Prostate gland (tissue), 2 donors: ENCODE measurements around the gene DNAJC8.

ENCODE experiments used
- POLR2A ChIP-seq: fragments of 450-650 bp; IDR thresholded peaks from one replicate; pipeline ENCODE4 v1.6.1; 2016; ENCODE audit warnings: antibody characterized with exemption, mild to moderate bottlenecking
- POLR2AphosphoS5 ChIP-seq: sonication (generic); formaldehyde crosslinking; IDR thresholded peaks from one replicate; pipeline ENCODE4 v1.6.1; 2017; ENCODE audit warnings: antibody characterized with exemption
- TF ChIP-seq, protein P1 (sequence below), 4 experiments: fragments of 200-600 bp in 2 of 4; fragments of 450-650 bp in 2 of 4; sonication (generic) in 2 of 4; IDR thresholded peaks; 1 replicate in 3 of 4; 2 replicates in 1 of 4; pipeline ENCODE4 v1.5.1; 2016 to 2019; ENCODE audit warnings: antibody characterized with exemption in 4 of 4, mild to moderate bottlenecking in 2 of 4, moderate library complexity in 2 of 4

DNA sequence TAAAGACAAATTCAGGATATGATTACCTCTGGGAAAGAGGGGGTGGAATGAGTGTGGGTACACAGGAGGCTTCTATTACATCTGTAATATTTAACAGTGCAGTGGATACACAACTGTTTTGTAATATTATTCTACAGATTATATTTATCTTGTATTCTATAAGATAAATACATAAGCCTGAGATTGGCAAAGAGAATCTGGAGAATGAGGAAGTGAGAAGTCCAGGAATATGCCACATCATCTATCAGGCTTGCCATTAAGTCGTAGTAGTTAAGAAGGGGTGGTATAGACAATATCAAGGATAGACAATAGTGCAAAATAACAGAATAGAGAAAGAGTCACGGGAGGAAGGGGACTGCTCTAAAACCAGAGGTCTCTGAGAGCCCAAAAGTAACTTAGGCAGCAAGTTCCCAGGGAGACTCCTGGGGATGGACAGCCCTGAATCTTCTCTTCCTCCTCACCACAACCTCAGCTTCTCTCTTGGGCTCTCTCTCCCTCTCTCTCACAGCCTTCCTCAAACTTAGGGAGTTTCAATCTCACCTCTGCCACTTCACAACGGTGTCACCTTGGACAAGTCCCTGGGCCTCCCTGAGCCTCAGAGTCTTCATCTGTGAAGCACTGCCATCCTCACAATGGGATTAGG, 42.4 kb downstream of the DNAJC8 start:
- TF ChIP-seq, protein P1, sequence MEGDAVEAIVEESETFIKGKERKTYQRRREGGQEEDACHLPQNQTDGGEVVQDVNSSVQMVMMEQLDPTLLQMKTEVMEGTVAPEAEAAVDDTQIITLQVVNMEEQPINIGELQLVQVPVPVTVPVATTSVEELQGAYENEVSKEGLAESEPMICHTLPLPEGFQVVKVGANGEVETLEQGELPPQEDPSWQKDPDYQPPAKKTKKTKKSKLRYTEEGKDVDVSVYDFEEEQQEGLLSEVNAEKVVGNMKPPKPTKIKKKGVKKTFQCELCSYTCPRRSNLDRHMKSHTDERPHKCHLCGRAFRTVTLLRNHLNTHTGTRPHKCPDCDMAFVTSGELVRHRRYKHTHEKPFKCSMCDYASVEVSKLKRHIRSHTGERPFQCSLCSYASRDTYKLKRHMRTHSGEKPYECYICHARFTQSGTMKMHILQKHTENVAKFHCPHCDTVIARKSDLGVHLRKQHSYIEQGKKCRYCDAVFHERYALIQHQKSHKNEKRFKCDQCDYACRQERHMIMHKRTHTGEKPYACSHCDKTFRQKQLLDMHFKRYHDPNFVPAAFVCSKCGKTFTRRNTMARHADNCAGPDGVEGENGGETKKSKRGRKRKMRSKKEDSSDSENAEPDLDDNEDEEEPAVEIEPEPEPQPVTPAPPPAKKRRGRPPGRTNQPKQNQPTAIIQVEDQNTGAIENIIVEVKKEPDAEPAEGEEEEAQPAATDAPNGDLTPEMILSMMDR (IDR thresholded peaks at IDR 0.05), result no peak
- TF ChIP-seq POLR2AphosphoS5, result no peak
- no peak for TF ChIP-seq POLR2A
